ENCODE results near the gene TMEM184B.
A peak's percentile ranks its signal among the peaks of the same experiment; 100 is the strongest.

TMEM184B gene

DNA sequence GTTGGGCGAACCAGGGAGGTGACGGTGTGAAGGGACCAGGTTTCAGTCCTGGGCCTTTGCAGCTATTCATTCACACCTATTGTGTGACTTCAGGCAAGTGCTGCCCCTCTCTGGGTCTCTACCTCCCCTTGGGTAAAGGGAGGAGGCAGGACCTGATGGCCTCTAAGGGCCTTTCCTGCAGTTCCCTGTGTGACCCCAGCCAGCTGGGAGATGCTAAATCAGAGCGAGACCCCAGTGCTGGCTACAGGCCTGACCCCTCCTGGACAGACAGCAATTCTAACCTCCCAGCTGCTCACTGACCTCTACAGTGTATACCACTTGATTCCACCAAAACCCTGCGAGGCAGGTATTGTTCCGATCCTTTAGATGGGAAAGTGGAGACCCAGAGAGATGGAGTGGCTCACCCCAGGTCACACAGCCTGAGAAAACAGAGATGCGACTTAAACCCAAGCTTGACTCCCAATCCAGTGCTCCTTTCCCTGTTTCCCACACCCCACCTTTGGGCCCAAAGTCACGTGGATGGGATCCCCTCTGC lies 64.8 kb downstream of the TMEM184B start:
- no peaks in the 10 kb centered on the region for H3K27me3 ChIP-seq (ENCODE audit: low read depth, low read length)
- no peaks in the 10 kb centered on the region for H3K36me3 ChIP-seq (ENCODE audit: control insufficient read depth in 1 of 2, insufficient read depth in 2 of 2, low read length in 2 of 2)
- H3K27ac ChIP-seq (ENCODE audit: low read length), result no peak overlapping the region
- H3K4me1 ChIP-seq (ENCODE audit: control insufficient read depth in 1 of 2, insufficient read depth in 2 of 2, low read length in 2 of 2), result peaks cover 13 to 20% of the 10 kb centered on the region in 2 donors
- no peaks in the 10 kb centered on the region for H3K9me3 ChIP-seq (ENCODE audit: control insufficient read depth in 1 of 2, low read length in 2 of 2)
- H3K4me3 ChIP-seq (ENCODE audit: low read depth in 1 of 2, low read length in 2 of 2), result no peak overlapping the region

DNA sequence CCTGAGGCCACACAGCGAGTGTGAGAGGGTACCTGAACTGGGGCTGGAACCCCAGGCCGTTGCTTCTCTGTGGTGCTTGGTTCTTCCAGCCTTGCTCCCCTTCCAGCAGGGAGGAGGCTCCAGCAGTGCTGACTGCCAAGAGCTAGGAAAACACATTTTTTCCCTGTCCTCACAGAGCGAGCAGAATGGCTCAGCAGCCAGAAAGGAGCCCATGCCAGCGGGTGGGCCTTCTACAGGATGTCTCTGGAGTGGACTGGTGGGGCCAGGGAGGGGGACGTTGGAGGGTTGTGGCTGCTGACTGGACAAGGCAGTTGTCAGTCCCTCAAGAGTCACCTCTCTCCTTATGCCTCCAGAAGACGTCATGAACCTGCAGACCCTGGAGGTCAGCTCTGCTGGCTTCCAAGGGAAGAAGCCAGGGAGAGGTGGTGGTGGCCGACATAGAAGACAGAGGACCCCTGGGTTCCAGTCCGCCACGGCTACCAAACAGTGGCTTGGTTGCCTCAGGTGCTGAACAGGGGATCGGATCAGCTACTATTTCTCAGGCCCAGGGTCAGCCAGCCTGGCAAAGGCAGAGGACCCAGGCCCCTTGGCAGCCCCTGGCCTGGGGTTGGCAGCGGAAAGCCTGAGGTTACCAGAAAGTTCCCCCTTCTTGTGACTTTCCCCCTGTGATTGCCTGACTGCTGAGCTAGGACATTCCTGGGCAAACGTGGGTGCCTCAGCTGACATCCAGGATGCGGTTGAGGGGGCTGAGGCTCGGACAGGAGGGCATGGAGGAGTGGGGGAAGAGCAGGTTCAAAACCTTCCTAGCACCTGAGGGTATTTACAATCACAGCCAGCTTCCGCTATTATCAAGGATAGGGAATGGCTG lies 67.3 kb downstream of the TMEM184B start:
- peaks cover 0 to 3% of the 10 kb centered on the region in 2 donors for H3K36me3 ChIP-seq (ENCODE audit: control insufficient read depth in 1 of 2, insufficient read depth in 2 of 2, low read length in 2 of 2)
- no peak overlapping the region for H3K27ac ChIP-seq (ENCODE audit: low read length)
- H3K9me3 ChIP-seq (ENCODE audit: control insufficient read depth in 1 of 2, low read length in 2 of 2), result no peaks in the 10 kb centered on the region
- no peaks in the 10 kb centered on the region for H3K27me3 ChIP-seq (ENCODE audit: low read depth, low read length)
- peaks cover 13 to 20% of the 10 kb centered on the region in 2 donors for H3K4me1 ChIP-seq (ENCODE audit: control insufficient read depth in 1 of 2, insufficient read depth in 2 of 2, low read length in 2 of 2)
- peak overlapping the region; percentile 16 to 75 for H3K4me3 ChIP-seq (ENCODE audit: low read depth in 1 of 2, low read length in 2 of 2)

DNA sequence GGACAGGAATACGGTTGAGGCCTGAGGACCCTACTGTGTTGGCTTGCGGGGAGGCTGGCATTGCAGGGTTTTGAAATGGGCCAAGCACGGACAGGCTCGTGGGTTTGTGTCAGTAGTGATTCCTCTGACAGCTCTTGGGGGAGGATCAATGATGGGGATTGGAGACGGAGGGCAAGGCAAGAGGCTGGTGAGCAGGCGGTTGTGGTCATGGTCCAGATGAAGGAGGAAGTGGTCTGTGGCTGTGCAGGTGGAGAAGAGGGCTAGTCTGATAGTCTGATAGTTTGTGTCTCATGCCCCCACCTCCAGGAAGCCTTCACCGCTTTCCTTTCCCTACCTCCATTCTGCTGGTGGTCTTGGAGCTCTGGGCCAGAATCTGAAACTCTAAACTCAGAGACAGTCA lies 68.0 kb downstream of the TMEM184B start:
- H3K27me3 ChIP-seq (ENCODE audit: low read depth, low read length), result no peaks in the 10 kb centered on the region
- peaks cover 0 to 3% of the 10 kb centered on the region in 2 donors for H3K36me3 ChIP-seq (ENCODE audit: control insufficient read depth in 1 of 2, insufficient read depth in 2 of 2, low read length in 2 of 2)
- H3K9me3 ChIP-seq (ENCODE audit: control insufficient read depth in 1 of 2, low read length in 2 of 2), result no peaks in the 10 kb centered on the region
- no peak overlapping the region for H3K27ac ChIP-seq (ENCODE audit: low read length)
- peak overlapping the region; percentile 16 to 75 for H3K4me3 ChIP-seq (ENCODE audit: low read depth in 1 of 2, low read length in 2 of 2)
- peaks cover 13 to 20% of the 10 kb centered on the region in 2 donors for H3K4me1 ChIP-seq (ENCODE audit: control insufficient read depth in 1 of 2, insufficient read depth in 2 of 2, low read length in 2 of 2)

DNA sequence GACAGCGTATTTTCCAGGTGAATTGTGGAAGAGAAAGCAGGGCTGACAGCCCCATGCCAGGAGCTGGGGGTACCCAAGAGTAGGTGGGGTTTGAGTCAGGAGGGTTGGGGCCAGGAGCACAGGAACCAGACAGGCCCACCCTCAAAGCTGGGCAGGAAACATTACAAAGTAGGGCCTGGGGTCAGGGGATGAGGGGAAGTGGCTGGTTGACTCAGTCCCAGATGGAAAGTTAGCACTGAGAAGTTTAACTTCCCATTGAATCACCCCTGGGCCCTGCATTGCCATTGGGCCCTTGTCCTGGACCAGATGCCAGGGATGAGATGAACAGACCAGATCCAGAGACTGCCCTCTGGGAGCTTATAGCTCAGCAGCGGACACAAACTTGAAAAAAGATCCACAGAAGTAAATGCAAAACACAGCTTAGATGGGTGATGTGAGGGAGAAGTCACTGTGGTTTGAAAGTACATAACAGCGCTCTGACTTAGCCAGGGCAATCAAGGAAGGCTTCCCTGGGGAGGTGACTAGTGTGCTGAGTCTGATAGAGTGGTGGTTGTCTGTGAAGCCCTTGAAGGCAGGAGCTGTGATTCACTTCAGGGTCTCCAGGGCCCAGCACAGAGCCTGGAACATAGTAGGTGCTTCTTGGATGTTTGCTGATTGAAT lies 68.8 kb downstream of the TMEM184B start:
- Histone ChIP-seq H3K27me3 (ENCODE audit: low read depth, low read length) (no peaks in the 10 kb centered on the region), H3K36me3 (ENCODE audit: control insufficient read depth in 1 of 2, insufficient read depth in 2 of 2, low read length in 2 of 2) (peaks cover 0 to 3% of the 10 kb centered on the region in 2 donors), H3K4me1 (ENCODE audit: control insufficient read depth in 1 of 2, insufficient read depth in 2 of 2, low read length in 2 of 2) (peaks cover 13 to 20% of the 10 kb centered on the region in 2 donors), H3K4me3 (ENCODE audit: low read depth in 1 of 2, low read length in 2 of 2) (peak overlapping the region; percentile 75 to 84), H3K27ac (ENCODE audit: low read length) (peak overlapping the region; percentile 78), H3K9me3 (ENCODE audit: control insufficient read depth in 1 of 2, low read length in 2 of 2) (no peaks in the 10 kb centered on the region)

DNA sequence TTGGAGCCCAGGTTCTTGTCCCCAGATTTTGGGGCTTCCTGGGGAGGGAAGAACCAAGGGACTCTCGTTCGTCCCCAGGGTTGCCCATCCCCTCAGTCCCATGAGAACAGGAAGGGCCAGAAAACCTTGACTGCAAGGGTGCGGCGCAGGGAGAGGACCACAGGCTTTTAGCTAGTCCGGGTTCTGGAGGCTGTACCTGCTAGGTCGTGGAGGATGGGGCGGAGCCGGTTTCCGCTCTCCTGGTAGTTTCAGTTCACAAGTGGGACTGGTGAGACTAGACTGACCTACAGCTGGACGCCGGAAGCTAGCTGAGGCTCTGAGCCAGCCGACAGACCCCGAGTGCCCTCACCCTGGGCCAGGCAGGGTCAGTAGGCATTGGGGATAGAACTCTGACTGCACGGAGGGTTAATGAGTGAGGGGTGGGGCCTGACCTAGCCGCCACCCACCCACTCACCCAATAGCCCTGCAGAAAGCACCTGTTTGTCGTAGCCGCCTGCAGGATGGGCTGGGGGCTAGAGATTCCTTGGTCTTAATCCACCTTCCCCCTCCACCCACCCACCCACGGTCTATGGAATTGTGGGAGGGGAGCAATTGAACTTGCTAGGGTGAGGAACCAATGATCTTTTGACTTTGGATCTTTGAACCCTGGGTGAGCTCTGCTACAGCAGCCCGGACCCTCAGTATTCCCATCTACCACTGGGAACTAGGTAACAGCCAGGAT lies 69.6 kb downstream of the TMEM184B start:
- H3K27ac ChIP-seq (ENCODE audit: low read length), result peak overlapping the region; percentile 78
- H3K27me3 ChIP-seq (ENCODE audit: low read depth, low read length), result no peaks in the 10 kb centered on the region
- peaks cover 13 to 20% of the 10 kb centered on the region in 2 donors for H3K4me1 ChIP-seq (ENCODE audit: control insufficient read depth in 1 of 2, insufficient read depth in 2 of 2, low read length in 2 of 2)
- peaks cover 0 to 3% of the 10 kb centered on the region in 2 donors for H3K36me3 ChIP-seq (ENCODE audit: control insufficient read depth in 1 of 2, insufficient read depth in 2 of 2, low read length in 2 of 2)
- H3K9me3 ChIP-seq (ENCODE audit: control insufficient read depth in 1 of 2, low read length in 2 of 2), result no peaks in the 10 kb centered on the region
- H3K4me3 ChIP-seq (ENCODE audit: low read depth in 1 of 2, low read length in 2 of 2), result peak overlapping the region; percentile 75 to 84

DNA sequence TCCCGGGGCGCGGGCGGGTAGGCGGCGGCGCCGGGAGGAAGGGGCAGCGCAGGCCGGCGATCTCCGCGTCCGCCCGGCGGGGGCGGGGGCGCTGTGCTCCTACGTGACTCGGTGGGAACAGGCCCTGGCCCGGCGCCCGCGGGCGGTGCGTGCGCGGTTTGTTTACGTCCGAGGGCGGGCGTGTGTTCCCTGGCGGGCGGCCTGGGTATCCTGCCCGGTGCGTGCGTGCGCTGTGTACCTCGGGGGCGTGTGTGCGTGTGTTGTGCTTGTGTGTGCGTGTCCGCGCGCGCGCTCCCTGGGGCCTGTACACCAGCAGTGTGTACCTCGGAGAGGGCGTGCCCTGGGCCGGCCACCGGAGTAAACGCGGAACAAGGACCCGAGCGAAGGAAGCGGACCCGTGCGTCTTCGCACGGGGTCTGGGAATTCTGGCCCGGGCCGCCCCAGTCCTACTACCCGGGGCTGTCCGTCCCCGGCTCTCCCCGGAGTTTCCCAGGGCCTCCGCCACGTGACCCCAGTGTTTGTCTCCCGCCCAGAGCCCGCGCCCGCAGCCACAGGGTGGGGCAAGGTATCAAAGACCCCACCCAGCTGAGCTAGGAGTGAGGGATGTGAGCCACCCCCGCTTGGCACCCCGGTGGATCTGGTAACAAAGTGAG lies 70.2 kb downstream of the TMEM184B start:
- H3K27ac ChIP-seq (ENCODE audit: low read length), result peak overlapping the region; percentile 78
- peaks cover 0 to 3% of the 10 kb centered on the region in 2 donors for H3K36me3 ChIP-seq (ENCODE audit: control insufficient read depth in 1 of 2, insufficient read depth in 2 of 2, low read length in 2 of 2)
- peak overlapping the region; percentile 75 to 84 for H3K4me3 ChIP-seq (ENCODE audit: low read depth in 1 of 2, low read length in 2 of 2)
- no peaks in the 10 kb centered on the region for H3K9me3 ChIP-seq (ENCODE audit: control insufficient read depth in 1 of 2, low read length in 2 of 2)
- peaks cover 13 to 20% of the 10 kb centered on the region in 2 donors for H3K4me1 ChIP-seq (ENCODE audit: control insufficient read depth in 1 of 2, insufficient read depth in 2 of 2, low read length in 2 of 2)
- no peaks in the 10 kb centered on the region for H3K27me3 ChIP-seq (ENCODE audit: low read depth, low read length)

DNA sequence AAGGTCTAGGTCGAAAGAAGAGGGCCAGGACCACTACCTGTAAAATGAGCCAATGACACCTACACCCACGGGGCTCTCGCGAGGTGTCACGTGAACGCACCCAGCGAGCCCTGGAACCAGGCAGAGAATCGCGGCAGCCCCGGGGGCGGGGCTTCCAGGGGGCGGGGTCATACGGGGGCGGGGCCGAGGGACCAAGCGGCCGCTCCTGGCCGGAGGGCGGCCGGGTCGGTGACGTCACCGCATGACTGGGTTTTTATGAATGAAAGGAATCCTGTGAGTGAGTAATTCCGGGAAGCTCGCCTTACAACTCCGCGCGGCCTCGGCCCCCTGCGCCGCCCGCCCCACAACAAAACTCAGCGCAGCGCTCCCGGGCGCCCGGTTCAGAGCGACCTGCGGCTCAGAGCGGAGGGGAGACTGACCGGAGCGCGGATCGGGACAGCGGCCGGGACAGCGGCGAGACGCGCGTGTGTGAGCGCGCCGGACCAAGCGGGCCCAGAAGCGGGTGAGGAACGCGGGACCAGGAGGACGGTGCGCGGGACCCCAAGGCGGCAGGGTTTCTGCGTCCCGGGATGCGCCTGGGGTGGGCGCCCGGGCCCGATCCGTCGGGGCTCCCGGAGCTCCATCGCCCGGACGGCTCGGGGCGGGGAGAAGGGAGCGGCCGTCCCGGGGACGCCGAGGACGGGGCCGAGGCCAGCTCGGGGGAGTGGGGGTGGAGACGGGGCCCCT lies 70.9 kb downstream of the TMEM184B start, which contains the start of gene MAFF:
Gene MAFF (plus strand): TSS at position 284 of the 726 bp plus-strand sequence. CDS start 11,860 bp downstream, outside the sequence.
- Histone ChIP-seq H3K36me3 (ENCODE audit: control insufficient read depth in 1 of 2, insufficient read depth in 2 of 2, low read length in 2 of 2) (peaks cover 0 to 3% of the 10 kb centered on the region in 2 donors), H3K27ac (ENCODE audit: low read length) (peak within 1 kb of the TSS; percentile 78), H3K4me3 (ENCODE audit: low read depth in 1 of 2, low read length in 2 of 2) (peak within 1 kb of the TSS; percentile 75 to 84), H3K4me1 (ENCODE audit: control insufficient read depth in 1 of 2, insufficient read depth in 2 of 2, low read length in 2 of 2) (peaks cover 13 to 20% of the 10 kb centered on the region in 2 donors), H3K9me3 (ENCODE audit: control insufficient read depth in 1 of 2, low read length in 2 of 2) (no peaks in the 10 kb centered on the region), H3K27me3 (ENCODE audit: low read depth, low read length) (no peaks in the 10 kb centered on the region)

DNA sequence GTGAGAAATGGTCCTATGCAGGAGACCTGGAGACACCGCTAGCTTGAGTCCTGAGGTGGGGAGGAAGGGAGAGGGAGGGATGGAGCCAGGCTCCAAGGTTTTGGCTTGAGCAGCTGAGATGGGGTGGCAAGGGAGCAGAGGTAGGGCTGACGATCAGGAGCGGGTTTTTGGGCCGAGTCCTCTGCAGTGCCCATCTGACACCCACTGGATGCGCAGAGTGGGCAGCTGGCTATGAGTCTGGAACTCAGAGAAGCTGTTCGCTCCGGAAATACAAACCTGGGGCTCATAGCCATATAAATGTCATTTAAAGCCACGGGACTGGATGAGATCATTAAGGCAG lies 71.5 kb downstream of the TMEM184B start:
- Histone ChIP-seq H3K4me1 (ENCODE audit: control insufficient read depth in 1 of 2, insufficient read depth in 2 of 2, low read length in 2 of 2) (peaks cover 13 to 20% of the 10 kb centered on the region in 2 donors), H3K36me3 (ENCODE audit: control insufficient read depth in 1 of 2, insufficient read depth in 2 of 2, low read length in 2 of 2) (peaks cover 0 to 3% of the 10 kb centered on the region in 2 donors), H3K27me3 (ENCODE audit: low read depth, low read length) (no peaks in the 10 kb centered on the region), H3K4me3 (ENCODE audit: low read depth in 1 of 2, low read length in 2 of 2) (peak overlapping the region; percentile 34 to 39), H3K27ac (ENCODE audit: low read length) (peak overlapping the region; percentile 69), H3K9me3 (ENCODE audit: control insufficient read depth in 1 of 2, low read length in 2 of 2) (no peaks in the 10 kb centered on the region)

DNA sequence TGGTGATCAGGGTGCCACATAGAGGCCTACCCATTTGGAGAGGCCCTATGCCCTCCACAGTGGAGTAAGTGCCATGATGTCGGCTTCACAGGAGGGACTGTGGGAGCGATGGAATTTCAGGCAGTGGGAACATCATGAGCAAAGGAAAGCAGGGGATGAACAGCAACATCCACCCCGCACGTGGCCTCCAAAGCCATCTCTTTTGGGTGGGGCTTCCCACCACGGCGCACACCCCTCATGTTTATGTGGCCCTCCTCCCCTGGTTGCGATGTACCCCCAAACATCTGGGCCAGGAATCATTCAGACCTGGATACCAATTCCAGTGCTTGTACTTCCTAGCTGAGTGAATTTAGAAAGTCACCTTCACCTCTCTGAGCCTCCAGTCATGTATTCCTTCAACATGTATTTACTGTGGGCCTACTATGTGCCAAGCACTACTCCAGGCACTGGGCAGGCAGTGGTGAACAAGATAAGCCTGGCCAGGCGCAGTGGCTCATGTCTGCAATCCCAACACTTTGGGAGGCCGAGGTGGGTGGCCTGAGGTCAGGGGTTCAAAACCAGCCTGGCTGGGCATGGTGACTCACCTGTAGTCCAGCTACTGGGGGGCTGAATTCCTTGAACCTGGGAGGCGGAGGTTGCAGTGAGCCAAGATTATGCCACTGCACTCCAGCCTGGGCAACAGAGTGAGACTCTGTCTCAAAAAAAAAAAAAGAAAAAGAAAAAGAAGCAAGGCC lies 72.8 kb downstream of the TMEM184B start:
- no peak overlapping the region for H3K27ac ChIP-seq (ENCODE audit: low read length)
- no peak overlapping the region for H3K4me3 ChIP-seq (ENCODE audit: low read depth in 1 of 2, low read length in 2 of 2)
- H3K27me3 ChIP-seq (ENCODE audit: low read depth, low read length), result no peaks in the 10 kb centered on the region

More for the DNA sequence above, 72.8 kb downstream of the TMEM184B start:
- Histone ChIP-seq H3K36me3 (ENCODE audit: control insufficient read depth in 1 of 2, insufficient read depth in 2 of 2, low read length in 2 of 2) (peaks cover 0 to 3% of the 10 kb centered on the region in 2 donors), H3K4me1 (ENCODE audit: control insufficient read depth in 1 of 2, insufficient read depth in 2 of 2, low read length in 2 of 2) (peaks cover 9 to 20% of the 10 kb centered on the region in 2 donors), H3K9me3 (ENCODE audit: control insufficient read depth in 1 of 2, low read length in 2 of 2) (no peaks in the 10 kb centered on the region)

Measured in muscle layer of duodenum (tissue), 2 donors.